Middle frontal gyrus (tissue), 1 donor: ENCODE data around the gene TUBA4B.

Experiments
- DNase-seq: peaks from one replicate; pipeline ENCODE4 v3.0.0-alpha.2; 2015; ENCODE audit warnings: low spot score; ENCODE audit errors: extremely low spot score

TUBA4B gene

GRCh38 chr2:219218732-219219701 is 34.0 kb upstream of the TUBA4B start, which contains the start of gene ABCB6:
Gene ABCB6 (minus strand): TSS chr2:219218958. CDS start chr2:219218673, 285 bp downstream.
- peak; percentile 93 for DNase-seq

- no peak for DNase-seq
Measured at GRCh38 chr2:219219784-219220532, 33.1 kb upstream of the TUBA4B start.

- DNase-seq, result no peak
Measured at GRCh38 chr2:219220652-219221402, 32.2 kb upstream of the TUBA4B start.

- no peak for DNase-seq
Measured at GRCh38 chr2:219221957-219222518, 31.0 kb upstream of the TUBA4B start.

DNA sequence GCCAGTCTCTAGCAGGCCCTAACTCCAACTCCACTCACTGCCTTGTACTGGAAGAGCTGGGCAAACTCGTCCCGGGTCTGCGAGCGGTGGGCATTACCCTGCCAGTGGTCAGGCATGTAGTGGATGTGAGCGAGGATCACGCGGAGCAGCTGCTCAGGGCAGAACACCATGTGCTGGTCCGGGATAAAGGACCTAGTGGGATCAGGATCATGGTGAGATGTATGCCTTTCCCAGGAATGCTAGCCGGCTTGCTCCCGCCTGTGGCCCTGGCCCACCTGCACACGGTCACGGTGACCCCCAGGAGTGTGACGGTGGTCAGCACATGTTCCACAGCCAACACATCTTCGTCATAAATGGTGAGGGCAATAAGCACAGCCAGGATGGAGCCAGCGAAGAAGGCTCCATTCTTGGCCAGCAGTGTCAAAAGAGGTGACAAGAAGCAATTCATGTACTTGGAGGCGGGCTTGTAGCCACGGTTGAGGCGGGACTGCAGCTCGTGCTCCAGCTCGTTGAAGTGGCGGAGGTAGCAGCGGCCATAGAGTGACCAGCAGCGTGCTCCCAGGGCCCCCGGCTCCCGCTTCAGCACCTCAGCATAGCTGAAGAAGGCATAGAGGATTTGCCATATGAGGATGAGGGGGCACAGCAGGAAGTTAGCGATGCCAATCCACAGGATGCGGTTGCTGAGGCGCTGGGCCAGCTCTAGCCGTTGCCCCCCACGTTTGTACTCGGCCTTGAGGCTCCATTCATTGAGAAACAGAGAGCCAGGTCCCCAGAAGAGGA is 29.0 kb upstream of the TUBA4B start:
- no peak for DNase-seq

GRCh38 chr2:219225350-219225749 is 27.7 kb upstream of the TUBA4B start:
- no peak for DNase-seq

- no peak for DNase-seq
Measured at GRCh38 chr2:219228041-219228910, 24.8 kb upstream of the TUBA4B start.

- DNase-seq, result no peak
Measured at GRCh38 chr2:219228911-219229304, 24.1 kb upstream of the TUBA4B start.

GRCh38 chr2:219229305-219230058 is 23.6 kb upstream of the TUBA4B start, which contains the start of the genes ANKZF1 and ATG9A:
Gene ANKZF1 (plus strand): TSS chr2:219229806. CDS start chr2:219230258, 452 bp downstream.
Gene ATG9A (minus strand): TSS chr2:219229636. CDS start chr2:219228024, 1,612 bp downstream.
- DNase-seq, result peak; percentile 99

- no peak for DNase-seq
Measured at GRCh38 chr2:219230059-219230540, 22.9 kb upstream of the TUBA4B start.

DNA sequence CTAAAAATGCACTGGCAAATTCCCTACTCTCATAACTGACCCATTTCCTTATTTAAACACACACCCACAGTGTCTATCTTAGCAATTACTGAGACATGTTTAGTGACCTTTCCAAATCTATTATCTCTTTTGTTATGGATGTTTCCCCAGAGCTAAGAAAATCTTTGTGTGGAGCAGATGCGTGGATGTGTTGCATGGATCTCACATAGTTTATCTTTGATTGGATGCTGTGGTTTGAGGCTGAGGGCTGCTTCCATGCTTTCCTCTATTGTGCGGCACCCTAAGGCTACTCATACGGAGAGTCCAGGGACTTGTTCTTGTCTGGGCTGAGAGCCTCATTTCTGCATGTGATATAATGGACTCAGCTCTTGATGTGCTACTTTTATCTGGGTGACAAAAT is 18.7 kb upstream of the TUBA4B start:
- DNase-seq, result no peak

GRCh38 chr2:219243291-219243761 is 9.7 kb upstream of the TUBA4B start:
- no peak for DNase-seq

DNA sequence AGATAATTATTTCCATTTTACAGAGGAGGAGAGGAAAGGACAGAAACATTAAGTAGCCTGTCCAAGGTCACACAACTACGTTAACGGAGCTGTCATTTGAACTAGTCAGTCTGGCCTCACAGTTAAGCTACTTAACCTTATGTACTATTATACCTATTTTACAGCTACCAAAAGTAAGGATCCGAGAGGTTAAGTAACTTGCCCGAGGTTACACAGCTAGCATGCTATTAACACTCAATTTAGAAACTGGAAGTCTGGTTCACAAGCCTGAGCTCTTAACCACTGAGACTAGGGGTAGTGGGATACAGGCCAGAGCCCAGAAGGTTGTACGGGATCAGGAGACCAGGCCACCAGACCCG is 8.3 kb upstream of the TUBA4B start:
- no peak for DNase-seq

GRCh38 chr2:219245148-219245898 is 7.7 kb upstream of the TUBA4B start, which contains the start of the genes GLB1L and STK16:
Gene GLB1L (minus strand): TSS chr2:219245444. CDS start chr2:219243573, 1,871 bp downstream.
Gene STK16 (plus strand): TSS chr2:219245479. CDS start chr2:219246000, 521 bp downstream.
- DNase-seq, result peak; percentile 91

DNA sequence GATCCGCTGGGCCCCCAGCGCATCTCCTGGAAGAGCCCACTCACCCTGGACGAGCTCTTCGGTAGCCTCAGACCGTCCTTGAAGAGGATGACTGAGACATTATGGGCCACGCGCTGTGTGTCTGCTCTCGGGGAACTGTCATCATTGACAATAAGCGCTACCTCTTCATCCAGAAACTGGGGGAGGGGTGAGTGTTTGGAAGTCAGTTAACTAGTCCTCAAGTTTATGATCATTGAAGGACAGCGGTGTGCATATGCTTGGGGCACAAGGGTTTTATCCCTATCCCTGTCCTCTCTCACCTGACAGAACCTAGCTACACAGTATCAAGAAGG is 7.2 kb upstream of the TUBA4B start:
- DNase-seq, result no peak

GRCh38 chr2:219246559-219246958 is 6.5 kb upstream of the TUBA4B start:
- DNase-seq, result no peak
